NCI-H2107 treated with DMSO at 0.1 percent for 48 hours (cell line): ENCODE results near the gene ZNF26.
A peak's percentile ranks its signal among the peaks of the same experiment; 100 is the strongest.
"Not testable (repeated sequence)": the region's sequence is repeated elsewhere in the genome, so short reads cannot be mapped to it uniquely, and the experiment has no call there.

ENCODE experiments used
- DNase-seq: peaks from one replicate; lab custom pipeline; 2025; ENCODE audit not compliant: unreplicated experiment; lab: John Stamatoyannopoulos, UW

ZNF26 gene

GRCh38 chr12:132955094-132956010, 30.8 kb upstream of the ZNF26 start:
- DNase-seq = no peak

DNA sequence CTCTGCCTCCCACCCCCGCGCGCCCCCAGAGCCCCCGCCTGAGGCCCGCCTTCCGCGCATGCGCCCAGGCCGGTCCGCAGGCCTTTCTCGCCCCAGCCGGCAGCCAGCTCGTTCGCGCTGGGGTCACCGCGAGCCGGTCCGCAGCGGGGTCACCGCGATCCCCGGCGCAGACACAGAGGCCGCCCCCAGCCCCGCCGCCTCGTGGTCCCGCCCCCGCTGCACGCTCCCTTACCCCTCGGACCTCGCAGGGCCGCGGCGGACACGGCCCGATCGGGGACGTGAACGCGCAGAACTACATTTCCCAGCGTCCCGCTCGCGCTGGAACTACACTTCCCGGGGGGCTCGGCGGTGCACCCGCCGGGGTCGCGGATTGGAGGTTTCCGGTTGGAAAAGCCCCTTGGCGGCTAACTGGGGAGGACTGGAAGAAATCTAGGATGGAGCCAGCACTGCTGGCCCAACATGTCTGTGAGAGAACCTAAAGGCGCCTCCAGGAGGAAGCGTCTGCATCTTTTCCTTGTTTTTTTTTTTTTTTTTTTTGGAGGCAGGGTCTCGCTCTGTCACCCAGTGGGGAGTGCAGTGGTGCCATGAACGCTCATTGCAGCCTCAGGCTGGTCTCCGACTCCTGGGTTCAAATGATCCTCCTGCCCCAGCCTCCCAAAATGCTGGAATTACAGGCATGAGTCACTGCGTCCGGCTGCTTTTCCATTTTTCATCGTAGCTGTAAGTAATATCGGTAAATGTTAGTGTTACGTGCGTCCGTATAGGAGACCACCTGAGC, 30.0 kb upstream of the ZNF26 start, which contains the start of gene ZNF605:
Gene ZNF605 (minus strand): TSS at position 296 of the 778 bp plus-strand sequence. CDS start 10,671 bp downstream, outside the sequence.
- DNase-seq = peak; percentile 58

GRCh38 chr12:132961790-132962189, 24.4 kb upstream of the ZNF26 start:
- DNase-seq = not testable (repeated sequence)

GRCh38 chr12:132963947-132964346, 22.2 kb upstream of the ZNF26 start:
- not testable (repeated sequence) for DNase-seq

DNA sequence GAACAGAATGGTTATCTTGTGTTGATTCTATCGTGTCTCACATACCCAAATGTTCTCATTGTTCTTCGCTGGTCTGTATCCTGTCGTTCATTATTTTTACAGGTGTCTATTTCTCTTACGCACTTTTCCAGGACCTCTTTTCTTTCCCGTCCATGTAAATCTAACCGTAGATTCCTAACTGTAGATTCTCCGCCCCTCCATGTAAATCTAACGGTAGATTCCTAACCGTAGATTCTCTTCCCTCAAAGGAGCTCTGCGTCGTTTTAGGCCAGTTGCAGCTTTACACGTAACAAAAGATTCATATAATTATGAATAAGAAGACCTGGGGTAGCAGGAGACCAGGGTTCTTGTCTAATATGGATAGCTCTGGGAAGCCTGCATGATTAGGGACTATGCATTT, 20.4 kb upstream of the ZNF26 start:
- no peak for DNase-seq

DNA sequence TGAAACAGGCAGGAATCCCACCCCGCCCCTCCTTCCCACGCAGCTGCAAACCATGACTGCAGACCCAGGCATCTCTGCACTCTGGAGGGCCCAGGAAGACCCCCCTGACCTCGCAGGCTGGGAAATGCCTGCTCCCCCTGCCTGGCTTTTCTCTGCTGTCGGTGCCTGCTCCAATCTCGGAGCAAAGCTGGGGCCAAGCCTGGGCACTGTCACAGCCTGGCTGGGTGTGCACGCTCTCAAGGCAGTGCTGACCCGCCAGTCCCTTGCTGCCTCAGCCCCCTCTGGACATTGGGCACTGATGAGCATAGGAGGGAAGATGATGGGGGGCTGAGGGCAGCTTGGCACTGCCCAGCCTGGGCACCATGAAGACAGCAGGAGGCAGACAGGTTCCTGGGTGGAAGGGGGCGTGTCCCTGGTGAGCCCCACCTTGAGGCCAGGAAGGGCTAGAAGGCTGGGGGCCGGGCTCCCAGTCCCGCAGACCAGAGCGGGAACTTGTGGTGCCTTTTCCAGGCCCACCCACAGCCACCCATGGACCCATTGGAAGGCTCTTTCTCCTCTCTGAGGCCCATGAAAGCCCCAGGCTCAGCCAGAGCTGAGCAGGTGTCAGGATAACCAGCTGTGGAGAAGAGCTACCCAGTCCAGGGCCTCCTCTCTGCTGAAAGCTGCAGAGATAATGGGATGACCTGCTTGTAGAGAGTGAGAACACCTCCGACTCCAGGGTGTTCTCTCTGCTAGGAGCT, 19.3 kb upstream of the ZNF26 start:
- DNase-seq = no peak

DNA sequence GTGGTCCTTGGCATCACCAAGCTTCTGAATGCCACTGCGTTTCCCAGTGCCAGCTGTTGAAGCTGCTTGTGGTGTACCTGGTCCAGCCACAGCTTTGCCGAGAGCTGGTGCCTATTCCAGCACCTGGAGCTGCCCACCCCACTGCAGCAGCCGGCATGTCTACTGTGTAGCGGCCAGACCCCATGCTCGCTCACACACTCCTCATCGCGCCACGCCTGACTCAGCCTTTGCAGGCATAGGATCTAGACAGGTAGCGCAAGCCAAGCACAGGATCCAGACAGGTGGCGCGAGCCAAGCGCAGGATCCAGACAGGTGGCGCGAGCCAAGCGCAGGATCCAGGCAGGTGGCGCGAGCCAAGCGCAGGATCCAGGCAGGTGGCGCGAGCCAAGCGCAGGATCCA, 18.4 kb upstream of the ZNF26 start:
- DNase-seq = no peak

- DNase-seq = no peak
Measured at GRCh38 chr12:132972374-132972773, 13.8 kb upstream of the ZNF26 start.

DNA sequence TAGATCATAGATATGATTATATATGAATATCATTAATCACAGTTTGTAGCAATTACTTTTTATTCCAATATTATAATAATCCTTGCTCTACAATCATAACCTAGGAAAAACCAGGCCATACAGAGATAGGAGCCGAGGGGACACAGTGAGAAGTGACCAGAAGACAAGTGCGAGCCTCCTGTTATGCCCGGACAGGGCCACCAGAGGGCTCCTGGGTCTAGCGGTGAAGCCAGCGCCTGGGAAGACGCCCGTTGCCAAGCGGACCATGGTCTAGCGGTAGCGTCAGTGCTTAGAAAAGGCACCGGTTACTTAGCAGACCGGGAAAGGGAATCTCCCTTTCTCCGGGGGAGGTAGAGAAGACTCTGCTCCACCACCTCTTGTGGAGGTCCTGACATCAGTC, 9.3 kb upstream of the ZNF26 start:
- not testable (repeated sequence) for DNase-seq

- DNase-seq = no peak
Measured at GRCh38 chr12:132986885-132987225, 688 bp downstream of the ZNF26 start.

GRCh38 chr12:132998741-132999140, 12.6 kb downstream of the ZNF26 start:
- no peak for DNase-seq

GRCh38 chr12:133010657-133011297, 24.6 kb downstream of the ZNF26 start:
- DNase-seq = no peak

GRCh38 chr12:133023566-133023965, 37.4 kb downstream of the ZNF26 start:
- no peak for DNase-seq

GRCh38 chr12:133026996-133027395, 40.8 kb downstream of the ZNF26 start:
- no peak for DNase-seq

- DNase-seq = peak; percentile 90
Measured at GRCh38 chr12:133037207-133038005, 51.2 kb downstream of the ZNF26 start, which contains the start of gene ZNF84. Gene ZNF84, plus strand, starts transcription at chr12:133037509. Its CDS starts 3,959 bp downstream, at chr12:133041468.

DNA sequence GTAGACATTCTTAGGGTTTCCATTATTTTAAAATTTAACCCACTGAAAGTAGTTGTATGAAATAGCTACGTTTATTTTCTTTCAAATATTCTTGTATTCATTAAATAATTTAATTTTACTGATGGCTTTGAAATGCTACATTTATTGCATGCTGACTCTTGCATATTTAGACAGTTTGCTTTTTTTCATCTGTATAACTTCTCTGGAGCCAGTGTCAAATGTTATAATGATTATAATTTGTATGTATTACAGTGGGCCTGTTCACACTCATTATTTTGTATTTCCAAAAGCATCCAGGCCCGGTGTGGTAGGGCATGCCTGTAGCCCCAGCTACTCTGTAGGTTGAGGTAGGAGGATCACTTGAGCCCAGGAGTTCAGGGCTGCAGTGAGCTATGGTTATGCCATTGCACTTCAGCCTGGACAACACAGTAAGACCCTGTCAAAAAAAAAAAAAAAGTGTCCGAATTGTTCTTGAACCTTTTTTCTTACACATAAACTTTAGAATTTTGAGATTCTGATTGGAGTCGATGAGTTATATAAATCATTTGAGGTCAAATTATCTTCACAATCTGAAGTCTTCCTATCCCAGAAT, 52.0 kb downstream of the ZNF26 start:
- DNase-seq = no peak

DNA sequence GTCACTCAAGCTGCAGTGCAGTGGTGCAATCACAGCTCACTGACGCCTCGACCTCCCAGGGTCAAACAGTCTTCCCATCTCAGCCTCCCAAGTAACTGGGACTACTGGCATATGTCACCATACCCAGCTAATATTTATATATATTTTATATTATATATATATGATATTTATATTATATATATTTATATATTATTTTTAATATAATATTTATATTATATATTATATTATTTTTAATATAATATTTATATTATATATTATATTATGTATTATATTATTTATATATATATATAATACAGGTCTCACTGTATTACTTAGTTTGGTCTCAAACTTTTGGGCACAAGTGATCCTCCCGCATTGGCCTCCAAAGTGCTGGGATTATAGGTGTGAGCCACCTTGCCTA, 60.5 kb downstream of the ZNF26 start:
- DNase-seq = no peak

DNA sequence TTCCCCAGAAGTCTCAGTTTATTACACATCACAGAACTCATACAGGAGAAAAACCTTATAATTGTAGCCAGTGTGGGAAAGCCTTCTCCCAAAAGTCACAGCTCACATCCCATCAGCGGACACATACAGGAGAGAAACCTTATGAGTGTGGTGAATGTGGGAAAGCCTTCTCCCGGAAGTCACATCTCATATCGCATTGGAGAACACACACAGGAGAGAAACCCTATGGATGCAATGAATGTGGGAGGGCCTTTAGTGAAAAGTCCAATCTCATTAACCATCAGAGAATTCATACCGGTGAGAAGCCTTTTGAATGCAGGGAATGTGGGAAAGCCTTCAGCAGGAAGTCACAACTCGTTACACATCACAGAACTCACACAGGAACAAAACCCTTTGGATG, 71.3 kb downstream of the ZNF26 start:
- DNase-seq = no peak
